ENCODE data around the gene CEACAM19. TPM values are rescaled to one million over a fixed set of nuclear protein-coding genes. Genes with fewer than 3 reads are reported as not detected.

The CEACAM19 gene
- total and polyA plus RNA-seq, 2 donors from 2014 or later = 5.1 to 5.5 TPM

DNA sequence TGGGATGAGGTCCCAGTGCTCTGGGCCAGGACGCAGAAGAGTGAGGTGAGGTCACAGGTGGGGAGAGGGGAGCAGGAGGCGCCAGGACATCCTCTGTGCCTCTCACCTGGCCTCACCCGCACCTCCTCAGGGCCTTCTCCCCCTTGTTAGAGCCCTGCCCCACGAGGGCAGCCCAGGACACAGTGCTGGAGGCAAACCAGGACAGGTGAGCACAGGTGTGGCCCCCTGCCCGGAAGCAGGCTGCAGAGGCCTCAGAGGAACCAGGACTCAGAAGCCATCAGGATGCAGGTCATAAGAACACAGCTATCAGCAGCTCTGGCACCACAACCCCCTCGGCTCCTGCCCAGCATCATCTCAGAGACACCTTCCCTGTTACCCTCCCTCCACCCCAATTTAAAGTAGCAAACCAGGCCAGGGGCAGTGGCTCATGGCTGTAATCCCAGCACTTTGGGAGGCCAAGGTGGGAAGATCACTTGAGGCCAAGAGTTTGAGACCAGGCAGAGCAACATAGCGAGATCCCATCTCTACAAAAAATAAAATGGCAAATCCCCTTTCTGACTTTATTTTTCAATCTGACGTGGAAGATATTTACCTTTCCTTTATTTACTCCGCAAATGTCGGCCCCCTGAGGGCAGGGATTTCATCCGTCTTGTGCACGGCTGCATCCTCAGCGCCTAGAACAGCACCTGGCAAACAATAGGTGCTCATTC is 27.4 kb downstream of the CEACAM19 start, which contains the start of gene CEACAM16:
Gene CEACAM16 (plus strand): TSS at position 660 of the 710 bp plus-strand sequence. CDS start 2,306 bp downstream, outside the sequence.
- no peaks in the 10 kb centered on the region for H3K9me3 ChIP-seq (ENCODE audit: control insufficient read depth in 2 of 3, insufficient read depth in 1 of 3, low read length in 3 of 3)
- H3K9ac ChIP-seq (ENCODE audit: low read length in 3 of 3) = no peak within 1 kb of the TSS
- H3K27ac ChIP-seq (ENCODE audit: low read depth in 2 of 2, low read length in 2 of 2) = no peak within 1 kb of the TSS
- TF ChIP-seq, protein P1, sequence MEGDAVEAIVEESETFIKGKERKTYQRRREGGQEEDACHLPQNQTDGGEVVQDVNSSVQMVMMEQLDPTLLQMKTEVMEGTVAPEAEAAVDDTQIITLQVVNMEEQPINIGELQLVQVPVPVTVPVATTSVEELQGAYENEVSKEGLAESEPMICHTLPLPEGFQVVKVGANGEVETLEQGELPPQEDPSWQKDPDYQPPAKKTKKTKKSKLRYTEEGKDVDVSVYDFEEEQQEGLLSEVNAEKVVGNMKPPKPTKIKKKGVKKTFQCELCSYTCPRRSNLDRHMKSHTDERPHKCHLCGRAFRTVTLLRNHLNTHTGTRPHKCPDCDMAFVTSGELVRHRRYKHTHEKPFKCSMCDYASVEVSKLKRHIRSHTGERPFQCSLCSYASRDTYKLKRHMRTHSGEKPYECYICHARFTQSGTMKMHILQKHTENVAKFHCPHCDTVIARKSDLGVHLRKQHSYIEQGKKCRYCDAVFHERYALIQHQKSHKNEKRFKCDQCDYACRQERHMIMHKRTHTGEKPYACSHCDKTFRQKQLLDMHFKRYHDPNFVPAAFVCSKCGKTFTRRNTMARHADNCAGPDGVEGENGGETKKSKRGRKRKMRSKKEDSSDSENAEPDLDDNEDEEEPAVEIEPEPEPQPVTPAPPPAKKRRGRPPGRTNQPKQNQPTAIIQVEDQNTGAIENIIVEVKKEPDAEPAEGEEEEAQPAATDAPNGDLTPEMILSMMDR (IDR thresholded peaks at IDR 0.05; ENCODE audit: borderline replicate concordance, extremely low read depth, insufficient read depth) = no peak
- H3K27me3 ChIP-seq (ENCODE audit: control insufficient read depth, insufficient read depth, low read length) = no peaks in the 10 kb centered on the region
- DNase-seq (no peak), FAIRE-seq (no peak)
- no peaks in the 10 kb centered on the region for H3K4me1 ChIP-seq (ENCODE audit: control insufficient read depth in 2 of 3, insufficient read depth in 2 of 3, low read depth in 1 of 3, low read length in 3 of 3)
- H3K36me3 ChIP-seq (ENCODE audit: control insufficient read depth in 2 of 3, insufficient read depth in 3 of 3, low read length in 3 of 3) = no peaks in the 10 kb centered on the region
- H3K4me3 ChIP-seq (ENCODE audit: low read length in 3 of 3) = no peak within 1 kb of the TSS
- intact Hi-C loops (cut with DNase I) = no loop called here

DNA sequence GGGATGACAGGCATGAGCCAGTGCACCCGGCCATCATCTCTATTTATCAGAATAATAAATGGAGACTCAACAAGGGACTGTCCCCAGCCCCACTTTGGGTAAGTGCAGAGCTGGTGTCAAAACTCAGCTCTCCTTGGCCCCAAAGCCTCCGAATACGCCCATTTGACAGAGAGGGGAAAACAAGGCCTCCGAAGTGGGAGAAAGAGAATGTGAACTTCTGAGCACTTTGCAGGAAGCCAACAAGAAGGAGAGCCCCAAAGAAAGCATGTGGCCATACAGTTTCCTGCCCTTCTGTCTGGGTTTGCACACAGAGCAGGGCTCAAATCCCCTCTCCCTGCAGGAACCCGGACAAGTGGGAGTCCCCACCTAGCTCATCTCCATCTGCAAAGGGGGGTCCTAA is 29.3 kb downstream of the CEACAM19 start:
- Histone ChIP-seq H3K36me3 (ENCODE audit: control insufficient read depth in 2 of 3, insufficient read depth in 3 of 3, low read length in 3 of 3) (no peaks in the 10 kb centered on the region), H3K9me3 (ENCODE audit: control insufficient read depth in 2 of 3, insufficient read depth in 1 of 3, low read length in 3 of 3) (no peaks in the 10 kb centered on the region), H3K27me3 (ENCODE audit: control insufficient read depth, insufficient read depth, low read length) (no peaks in the 10 kb centered on the region), H3K9ac (ENCODE audit: low read length in 3 of 3) (no peak overlapping the region), H3K27ac (ENCODE audit: low read depth in 2 of 2, low read length in 2 of 2) (no peak overlapping the region), H3K4me3 (ENCODE audit: low read length in 3 of 3) (no peak overlapping the region), H3K4me1 (ENCODE audit: control insufficient read depth in 2 of 3, insufficient read depth in 2 of 3, low read depth in 1 of 3, low read length in 3 of 3) (no peaks in the 10 kb centered on the region)
- intact Hi-C loops (cut with DNase I) = no loop called here
- TF ChIP-seq, protein P1 (IDR thresholded peaks at IDR 0.05; ENCODE audit: borderline replicate concordance, extremely low read depth, insufficient read depth) = no peak
- FAIRE-seq = no peak
- DNase-seq = no peak

DNA sequence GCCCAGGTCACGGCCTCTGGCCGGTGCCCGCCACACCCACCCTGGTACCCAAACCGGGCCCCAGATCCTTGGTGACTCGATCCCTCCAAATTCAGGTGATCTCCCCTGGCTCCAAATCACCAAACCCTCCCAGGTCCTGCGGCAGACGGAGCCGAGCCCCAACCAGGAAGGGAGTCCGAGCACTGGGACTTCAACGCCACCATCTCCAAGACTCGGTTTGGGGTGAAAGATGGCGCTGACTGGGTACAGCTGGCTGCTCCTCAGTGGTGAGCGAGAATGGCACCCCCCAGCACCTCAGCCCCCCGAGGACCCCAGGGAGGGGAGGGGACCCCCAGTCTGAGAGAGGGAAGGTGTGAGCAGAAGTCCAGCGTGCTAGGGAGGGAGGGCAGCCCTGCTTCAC is 29.9 kb downstream of the CEACAM19 start:
- DNase-seq = no peak
- Histone ChIP-seq H3K27ac (ENCODE audit: low read depth in 2 of 2, low read length in 2 of 2) (no peak overlapping the region), H3K36me3 (ENCODE audit: control insufficient read depth in 2 of 3, insufficient read depth in 3 of 3, low read length in 3 of 3) (no peaks in the 10 kb centered on the region), H3K9ac (ENCODE audit: low read length in 3 of 3) (no peak overlapping the region), H3K9me3 (ENCODE audit: control insufficient read depth in 2 of 3, insufficient read depth in 1 of 3, low read length in 3 of 3) (no peaks in the 10 kb centered on the region), H3K4me3 (ENCODE audit: low read length in 3 of 3) (no peak overlapping the region), H3K27me3 (ENCODE audit: control insufficient read depth, insufficient read depth, low read length) (no peaks in the 10 kb centered on the region), H3K4me1 (ENCODE audit: control insufficient read depth in 2 of 3, insufficient read depth in 2 of 3, low read depth in 1 of 3, low read length in 3 of 3) (no peaks in the 10 kb centered on the region)
- TF ChIP-seq, protein P1 (IDR thresholded peaks at IDR 0.05; ENCODE audit: borderline replicate concordance, extremely low read depth, insufficient read depth) = no peak
- intact Hi-C loops (cut with DNase I) = no loop called here
- no peak for FAIRE-seq
